NCI-H526 (cell line): ENCODE measurements around the gene CHCHD6.
A peak's percentile ranks its signal among the peaks of the same experiment; 100 is the strongest.
"Not testable (repeated sequence)": the region's sequence is repeated elsewhere in the genome, so short reads cannot be mapped to it uniquely, and the experiment has no call there.

Experiments
- DNase-seq, 2 experiments: peaks; one replicate each; lab custom pipeline; 2025; lab: John Stamatoyannopoulos, UW

CHCHD6 gene

GRCh38 chr3:126766653-126767052, 62.6 kb downstream of the CHCHD6 start:
- no peak for DNase-seq

- no peak for DNase-seq
Measured at GRCh38 chr3:126768903-126769302, 64.9 kb downstream of the CHCHD6 start.

- DNase-seq = no peak
Measured at GRCh38 chr3:126770096-126770495, 66.1 kb downstream of the CHCHD6 start.

DNA sequence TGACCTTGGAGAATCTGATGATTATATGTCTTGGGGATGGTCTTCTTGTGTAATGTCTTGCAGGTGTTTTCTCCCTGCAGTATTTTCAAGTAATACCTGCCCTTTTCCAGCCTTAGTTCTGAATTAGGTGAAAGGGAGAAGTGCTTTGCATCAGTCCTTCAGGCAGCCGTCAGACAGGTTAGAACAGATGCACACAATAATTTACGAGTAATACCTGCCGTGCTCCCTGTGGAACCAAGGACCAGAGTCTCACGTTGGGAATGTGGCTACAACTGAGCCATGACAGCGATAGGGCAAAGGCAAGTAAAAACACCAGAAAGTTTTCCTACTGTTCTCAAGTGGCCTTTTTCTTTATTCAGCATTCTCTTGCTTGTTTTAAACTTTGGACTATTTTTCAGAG, 69.1 kb downstream of the CHCHD6 start:
- DNase-seq = peak in 1 of 2 experiments; percentile 8

GRCh38 chr3:126773783-126774182, 69.7 kb downstream of the CHCHD6 start:
- no peak for DNase-seq

DNA sequence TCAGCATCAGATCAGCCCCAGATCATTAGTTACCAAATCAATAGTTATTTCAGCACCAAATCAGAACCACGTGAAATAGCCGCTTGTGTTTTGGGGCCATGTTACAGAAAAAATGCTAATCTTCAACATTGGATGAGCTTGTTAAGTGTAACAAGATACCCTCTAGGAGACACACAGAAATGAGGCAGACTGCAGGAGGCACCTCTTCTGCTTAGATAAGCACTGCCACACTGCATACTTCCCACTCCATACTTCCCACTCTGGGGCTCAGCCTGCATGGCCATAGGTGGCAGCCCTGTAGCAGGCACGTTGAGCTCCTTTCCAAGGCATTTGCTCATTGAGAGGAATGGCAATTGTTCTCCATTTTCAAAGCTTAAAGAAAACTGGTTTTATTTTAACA, 73.3 kb downstream of the CHCHD6 start:
- peak in 1 of 2 experiments; percentile 30 for DNase-seq

DNA sequence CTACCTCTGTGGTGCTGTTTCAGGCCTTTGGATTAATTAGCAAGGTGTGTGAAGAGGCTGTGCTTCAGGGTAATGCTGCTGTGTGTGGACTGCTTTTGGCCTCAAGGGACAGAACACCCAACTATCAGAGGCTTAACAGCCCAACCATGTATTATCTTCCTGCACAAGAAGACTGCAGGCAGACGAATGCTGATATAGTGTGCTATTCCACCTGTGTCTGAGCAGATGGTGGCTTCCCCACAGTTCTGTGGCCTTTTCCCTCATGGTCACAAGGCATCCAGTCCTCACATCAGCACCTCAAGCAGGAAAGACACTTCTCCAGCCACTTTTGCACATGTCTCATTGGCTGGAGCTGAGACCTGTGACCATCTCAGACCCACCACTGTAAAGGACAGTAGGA, 76.6 kb downstream of the CHCHD6 start:
- no peak for DNase-seq

DNA sequence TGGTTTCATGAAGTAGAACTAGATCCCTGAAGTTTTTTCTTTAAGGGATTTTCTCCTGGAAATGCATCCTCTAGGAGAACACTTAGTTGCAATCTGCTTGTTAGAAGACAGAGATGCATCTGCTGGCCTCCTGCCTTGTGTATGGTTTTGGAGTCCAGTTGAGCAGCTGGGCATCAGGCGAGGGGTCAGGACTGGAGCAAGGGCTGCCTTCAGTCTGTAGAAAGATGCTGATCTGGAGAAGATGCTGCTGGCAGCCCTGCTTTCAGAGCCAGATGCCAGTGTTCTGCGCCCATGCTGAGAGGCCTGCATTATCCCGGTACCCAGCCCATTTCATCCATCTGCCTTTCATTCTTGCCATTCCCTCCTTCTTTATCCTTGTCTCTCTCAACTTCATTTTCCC, 77.4 kb downstream of the CHCHD6 start:
- DNase-seq = no peak

DNA sequence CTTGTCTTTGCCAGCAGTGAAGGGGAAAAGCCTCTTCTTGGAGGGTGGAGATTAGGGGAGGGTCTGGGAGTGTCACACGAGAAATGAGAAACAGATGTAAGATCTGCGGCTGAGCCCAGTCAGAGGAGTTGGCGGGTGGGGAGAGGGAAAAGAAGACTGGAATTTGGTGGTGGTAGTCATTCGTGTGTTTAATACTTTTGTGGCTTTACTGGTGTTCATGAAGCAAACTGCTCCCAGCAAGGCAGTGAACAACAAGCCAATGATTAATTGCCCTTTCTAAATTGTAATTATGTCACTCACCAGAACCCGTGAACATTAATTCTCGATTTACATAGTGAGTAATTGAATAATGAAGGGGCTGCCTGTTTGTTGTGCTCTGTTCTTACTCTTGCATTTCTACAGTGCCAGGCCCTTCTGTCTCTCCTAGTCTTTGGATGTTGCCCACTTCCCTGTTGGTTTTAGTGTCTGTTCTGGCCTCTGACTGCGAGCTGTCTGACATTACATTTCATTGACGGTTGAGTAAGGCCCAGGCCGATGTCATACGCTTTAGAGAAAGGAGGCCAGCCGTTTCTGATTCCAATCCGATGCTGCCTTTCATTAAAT, 78.0 kb downstream of the CHCHD6 start:
- no peak for DNase-seq

DNA sequence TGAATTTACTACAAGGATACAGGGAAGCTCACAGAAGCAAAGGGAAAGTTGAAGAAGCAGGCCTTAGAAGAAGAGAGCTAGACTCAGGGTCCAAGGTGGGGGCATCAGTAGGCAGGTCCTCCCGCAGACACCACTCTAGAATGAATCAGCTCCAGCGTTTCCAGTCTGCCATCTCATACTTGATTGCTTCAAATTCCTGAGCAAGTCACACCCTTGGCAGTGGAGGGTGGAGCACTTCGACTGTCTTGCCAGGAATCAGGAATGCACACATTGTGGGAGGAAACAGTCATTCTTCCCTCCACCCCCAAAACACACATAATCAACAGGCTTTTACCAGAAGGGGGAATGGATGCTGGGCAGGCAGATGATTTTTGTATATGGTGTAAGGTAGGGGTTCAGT, 78.5 kb downstream of the CHCHD6 start:
- DNase-seq = no peak

GRCh38 chr3:126784254-126784653, 80.2 kb downstream of the CHCHD6 start:
- no peak for DNase-seq

GRCh38 chr3:126791320-126791719, 87.3 kb downstream of the CHCHD6 start:
- DNase-seq = not testable (repeated sequence)

DNA sequence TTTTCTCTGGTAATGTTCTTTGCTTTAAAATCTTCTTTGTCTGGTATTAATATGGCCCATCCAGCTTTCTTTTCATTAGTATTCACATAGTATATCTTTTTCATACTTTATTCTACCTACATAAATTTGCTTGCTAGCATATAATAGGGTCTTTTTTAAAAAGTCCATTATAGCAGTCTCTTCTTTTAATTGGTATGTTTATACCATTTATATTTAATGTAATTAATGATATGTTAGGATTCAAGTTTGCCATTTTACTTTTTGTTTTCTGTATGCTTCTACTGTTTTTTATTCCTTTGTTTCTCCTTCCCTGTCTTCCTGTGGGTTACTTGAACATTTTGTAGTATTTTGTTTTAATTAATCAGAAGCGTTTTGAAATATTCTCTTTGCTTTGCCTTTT, 89.0 kb downstream of the CHCHD6 start:
- no peak for DNase-seq

GRCh38 chr3:126797563-126797962, 93.5 kb downstream of the CHCHD6 start:
- no peak for DNase-seq

- no peak for DNase-seq
Measured at GRCh38 chr3:126798521-126798920, 94.5 kb downstream of the CHCHD6 start.

DNA sequence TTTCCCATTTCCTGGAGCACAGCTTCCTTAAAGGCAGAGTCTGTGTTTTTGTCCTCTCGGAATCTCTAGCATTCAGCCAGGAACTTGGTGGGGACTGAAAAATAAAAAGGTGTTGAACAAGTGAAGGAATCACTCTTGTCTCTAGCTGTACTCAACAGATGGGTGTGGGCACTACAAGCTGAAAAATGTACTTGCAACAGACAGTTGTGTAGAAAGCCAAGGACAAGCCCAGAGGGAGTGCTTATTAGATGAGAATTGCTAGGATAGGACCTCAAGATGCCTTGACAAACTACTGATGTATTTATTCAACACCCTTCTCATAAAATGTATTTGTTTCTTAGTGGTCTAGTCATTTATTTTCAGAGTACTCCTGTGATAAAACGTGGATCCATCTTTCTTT, 95.1 kb downstream of the CHCHD6 start:
- no peak for DNase-seq

DNA sequence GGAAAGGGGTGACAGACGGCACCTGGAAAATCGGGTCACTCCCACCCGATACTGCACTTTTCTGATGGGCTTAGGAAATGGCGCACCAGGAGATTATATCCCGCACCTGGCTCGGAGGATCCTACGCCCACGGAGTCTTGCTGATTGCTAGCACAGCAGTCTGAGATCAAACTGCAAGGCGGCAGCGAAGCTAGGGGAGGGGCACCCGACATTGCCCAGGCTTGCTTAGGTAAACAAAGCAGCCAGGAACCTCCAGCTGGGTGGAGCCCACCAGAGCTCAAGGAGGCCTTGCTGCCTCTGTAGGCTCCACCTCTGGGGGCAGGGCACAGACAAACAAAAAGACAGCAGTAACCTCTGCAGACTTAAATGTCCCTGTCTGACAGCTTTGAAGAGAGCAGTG, 97.3 kb downstream of the CHCHD6 start:
- not testable (repeated sequence) for DNase-seq

GRCh38 chr3:126807795-126808194, 103.8 kb downstream of the CHCHD6 start:
- DNase-seq = no peak

GRCh38 chr3:126811530-126811929, 107.5 kb downstream of the CHCHD6 start:
- no peak for DNase-seq

DNA sequence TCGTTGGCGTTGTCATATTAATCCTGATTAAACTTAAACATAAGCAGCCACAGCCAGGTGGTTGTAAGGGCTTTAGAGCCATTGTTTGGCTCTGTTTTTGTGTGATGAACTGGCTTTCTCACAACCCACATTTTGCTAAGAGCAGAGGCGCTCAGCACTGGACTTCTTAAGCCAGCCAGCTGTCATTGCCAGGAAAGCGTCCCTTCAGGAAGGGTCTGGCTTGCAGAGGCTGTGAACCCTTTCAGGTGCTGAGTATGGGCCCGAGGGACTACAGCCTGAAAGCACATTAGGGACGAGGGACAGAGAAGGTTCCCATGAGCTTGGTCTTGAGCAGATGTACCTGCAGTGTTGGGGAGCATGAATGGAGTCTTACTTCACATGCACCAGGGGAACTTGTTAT, 112.3 kb downstream of the CHCHD6 start:
- DNase-seq = no peak

DNA sequence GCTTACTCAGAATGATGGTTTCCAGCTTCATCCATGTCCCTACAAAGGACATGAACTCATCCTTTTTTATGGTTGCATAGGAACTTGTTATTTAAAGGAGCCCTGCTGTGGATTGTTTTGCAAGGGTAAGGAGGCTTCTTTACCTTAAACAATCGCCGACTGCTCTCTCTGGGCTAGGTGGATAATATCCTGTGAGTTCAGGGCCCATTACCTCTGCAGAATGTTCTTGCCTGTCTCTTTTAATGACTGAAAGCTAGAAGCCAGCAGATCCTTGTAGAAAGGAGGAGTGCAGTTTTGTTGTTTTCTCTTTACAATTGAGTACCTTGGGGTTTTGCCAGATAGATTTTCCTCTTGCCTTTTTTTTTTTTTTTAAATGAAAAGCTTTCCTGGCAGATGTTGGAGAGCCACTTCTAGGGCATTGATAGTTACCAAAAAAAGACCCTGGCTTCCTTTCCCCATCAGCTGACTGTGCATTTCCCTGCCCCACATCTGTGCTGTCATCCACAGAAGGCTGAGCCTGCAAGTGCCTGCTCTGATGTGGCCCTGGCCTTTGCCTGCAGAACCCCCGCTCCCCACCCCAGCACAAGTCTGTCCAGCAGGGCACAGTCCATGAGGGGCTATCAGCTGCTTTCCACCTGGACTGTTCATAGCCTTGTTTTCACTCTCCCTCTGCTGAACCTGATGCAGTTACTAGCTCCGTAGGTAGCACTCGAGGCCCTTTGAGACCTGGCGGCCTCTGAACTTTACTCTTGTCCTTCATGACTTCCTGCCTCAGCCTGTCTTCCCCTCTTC, 113.1 kb downstream of the CHCHD6 start:
- no peak for DNase-seq

GRCh38 chr3:126817781-126818180, 113.7 kb downstream of the CHCHD6 start:
- DNase-seq = no peak

GRCh38 chr3:126818400-126819095, 114.5 kb downstream of the CHCHD6 start:
- no peak for DNase-seq
